ENCODE measurements around the gene EYA2.

DNA sequence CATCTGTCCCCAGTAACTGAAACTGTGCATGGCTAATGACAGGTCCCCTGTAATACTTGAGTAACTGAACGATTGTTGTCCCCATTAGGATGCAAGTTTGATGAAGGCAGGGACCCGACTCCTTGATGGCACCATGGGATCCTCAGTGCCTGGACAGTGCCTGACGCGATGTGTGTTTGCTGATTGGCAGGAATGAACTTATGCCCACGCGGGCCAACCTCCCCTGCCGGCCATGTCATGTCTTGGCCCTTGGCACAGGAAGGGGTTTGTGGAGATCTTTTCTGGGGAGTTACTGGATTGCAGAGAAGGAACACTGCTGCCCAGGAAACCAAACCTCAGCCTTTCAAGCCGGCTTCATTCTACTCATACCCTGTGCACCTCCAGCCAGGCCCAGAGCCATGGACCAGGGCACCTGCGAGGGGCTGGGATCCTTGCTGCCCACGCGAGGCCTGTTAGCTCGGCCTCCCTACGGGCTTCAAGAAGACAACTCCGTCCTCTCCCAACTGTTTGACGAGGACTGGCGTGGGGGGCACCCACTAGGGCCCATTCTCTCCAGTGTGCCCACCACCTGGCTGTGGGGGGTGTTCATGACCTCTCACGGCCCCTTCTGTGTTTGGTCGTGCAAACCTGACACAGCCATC, 314.0 kb downstream of the EYA2 start:
- TF ChIP-seq, protein P1, sequence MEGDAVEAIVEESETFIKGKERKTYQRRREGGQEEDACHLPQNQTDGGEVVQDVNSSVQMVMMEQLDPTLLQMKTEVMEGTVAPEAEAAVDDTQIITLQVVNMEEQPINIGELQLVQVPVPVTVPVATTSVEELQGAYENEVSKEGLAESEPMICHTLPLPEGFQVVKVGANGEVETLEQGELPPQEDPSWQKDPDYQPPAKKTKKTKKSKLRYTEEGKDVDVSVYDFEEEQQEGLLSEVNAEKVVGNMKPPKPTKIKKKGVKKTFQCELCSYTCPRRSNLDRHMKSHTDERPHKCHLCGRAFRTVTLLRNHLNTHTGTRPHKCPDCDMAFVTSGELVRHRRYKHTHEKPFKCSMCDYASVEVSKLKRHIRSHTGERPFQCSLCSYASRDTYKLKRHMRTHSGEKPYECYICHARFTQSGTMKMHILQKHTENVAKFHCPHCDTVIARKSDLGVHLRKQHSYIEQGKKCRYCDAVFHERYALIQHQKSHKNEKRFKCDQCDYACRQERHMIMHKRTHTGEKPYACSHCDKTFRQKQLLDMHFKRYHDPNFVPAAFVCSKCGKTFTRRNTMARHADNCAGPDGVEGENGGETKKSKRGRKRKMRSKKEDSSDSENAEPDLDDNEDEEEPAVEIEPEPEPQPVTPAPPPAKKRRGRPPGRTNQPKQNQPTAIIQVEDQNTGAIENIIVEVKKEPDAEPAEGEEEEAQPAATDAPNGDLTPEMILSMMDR (IDR thresholded peaks at IDR 0.05 in 4 of 5, conservative IDR thresholded peaks at IDR 0.05 in 1 of 5), result no peak
- no peak for TF ChIP-seq POLR2A (IDR thresholded peaks at IDR 0.05)
